OCI-M2 (cell line): Measurements from ENCODE around the gene CAV1.
"Not testable (repeated sequence)": the region's sequence is repeated elsewhere in the genome, so short reads cannot be mapped to it uniquely, and the experiment has no call there.

Source experiments
- DNase-seq: peaks from one replicate; lab custom pipeline; 2025; ENCODE audit not compliant: unreplicated experiment; lab: John Stamatoyannopoulos, UW

The CAV1 gene

GRCh38 chr7:116579322-116579721 lies 54.5 kb downstream of the CAV1 start:
- DNase-seq: no peak

- DNase-seq: no peak
Measured at GRCh38 chr7:116579835-116580234, 55.0 kb downstream of the CAV1 start.

GRCh38 chr7:116582164-116582732 lies 57.4 kb downstream of the CAV1 start:
- DNase-seq: no peak

GRCh38 chr7:116582806-116583444 lies 58.1 kb downstream of the CAV1 start:
- DNase-seq: no peak

- DNase-seq: no peak
Measured at GRCh38 chr7:116583653-116584052, 58.8 kb downstream of the CAV1 start.

- no peak for DNase-seq
Measured at GRCh38 chr7:116584721-116585120, 59.9 kb downstream of the CAV1 start.

GRCh38 chr7:116585392-116585791 lies 60.6 kb downstream of the CAV1 start:
- DNase-seq: no peak

GRCh38 chr7:116585967-116586366 lies 61.1 kb downstream of the CAV1 start:
- DNase-seq: no peak

- DNase-seq: not testable (repeated sequence)
Measured at GRCh38 chr7:116587200-116587599, 62.4 kb downstream of the CAV1 start.

- DNase-seq: peak; percentile 66
Measured at GRCh38 chr7:116588225-116588624, 63.4 kb downstream of the CAV1 start.

GRCh38 chr7:116588641-116589594 lies 64.1 kb downstream of the CAV1 start:
- DNase-seq: peak; percentile 58

- DNase-seq: no peak
Measured at GRCh38 chr7:116591202-116592040, 66.6 kb downstream of the CAV1 start.

- no peak for DNase-seq
Measured at GRCh38 chr7:116592041-116592355, 67.2 kb downstream of the CAV1 start.

GRCh38 chr7:116592445-116592844 lies 67.6 kb downstream of the CAV1 start:
- DNase-seq: peak; percentile 72

GRCh38 chr7:116593359-116594075 lies 68.7 kb downstream of the CAV1 start:
- DNase-seq: no peak

- no peak for DNase-seq
Measured at GRCh38 chr7:116595063-116595462, 70.2 kb downstream of the CAV1 start.

GRCh38 chr7:116597384-116597783 lies 72.5 kb downstream of the CAV1 start:
- DNase-seq: no peak

- DNase-seq: no peak
Measured at GRCh38 chr7:116598278-116598677, 73.4 kb downstream of the CAV1 start.

- no peak for DNase-seq
Measured at GRCh38 chr7:116598861-116599260, 74.0 kb downstream of the CAV1 start.

- no peak for DNase-seq
Measured at GRCh38 chr7:116601426-116601825, 76.6 kb downstream of the CAV1 start.

- DNase-seq: no peak
Measured at GRCh38 chr7:116607299-116607698, 82.5 kb downstream of the CAV1 start.
